IPS-18c (cell line): ENCODE data around the gene MTMR8.

Source experiments
- H3K4me3 ChIP-seq: 2 replicates; pipeline ENCODE4 v1.7.0; 2013; ENCODE audit warnings: low read depth, mild to moderate bottlenecking, low read length, moderate library complexity; ENCODE audit not compliant: insufficient read depth
- H3K9me3 ChIP-seq: one replicate; pipeline ENCODE4 v1.6.1; 2013; ENCODE audit warnings: mild to moderate bottlenecking, low read length, moderate library complexity; ENCODE audit not compliant: control insufficient read depth, insufficient read depth

Gene MTMR8

GRCh38 chrX:64342811-64343210 lies 52.4 kb downstream of the MTMR8 start:
- no peak overlapping the region for H3K4me3 ChIP-seq
- H3K9me3 ChIP-seq: peaks cover 2% of the 10 kb centered on the region

- Histone ChIP-seq H3K9me3 (peaks cover 2% of the 10 kb centered on the region), H3K4me3 (no peak overlapping the region)
Observed at GRCh38 chrX:64338296-64338695, 57.0 kb downstream of the MTMR8 start.

- Histone ChIP-seq H3K9me3 (peaks cover 2% of the 10 kb centered on the region), H3K4me3 (no peak overlapping the region)
Observed at GRCh38 chrX:64334467-64334866, 60.8 kb downstream of the MTMR8 start.

- Histone ChIP-seq H3K4me3 (no peak overlapping the region), H3K9me3 (no peaks in the 10 kb centered on the region)
Observed at GRCh38 chrX:64330284-64330683, 65.0 kb downstream of the MTMR8 start.

- H3K4me3 ChIP-seq: no peak overlapping the region
- peaks cover 6% of the 10 kb centered on the region for H3K9me3 ChIP-seq
Observed at GRCh38 chrX:64321507-64321906, 73.7 kb downstream of the MTMR8 start.

- H3K9me3 ChIP-seq: peaks cover 4% of the 10 kb centered on the region
- no peak overlapping the region for H3K4me3 ChIP-seq
Observed at GRCh38 chrX:64313624-64314023, 81.6 kb downstream of the MTMR8 start.

- Histone ChIP-seq H3K4me3 (no peak overlapping the region), H3K9me3 (peaks cover 7% of the 10 kb centered on the region)
Observed at GRCh38 chrX:64306712-64307111, 88.5 kb downstream of the MTMR8 start.

GRCh38 chrX:64291123-64291522 lies 104.1 kb downstream of the MTMR8 start:
- no peak overlapping the region for H3K4me3 ChIP-seq
- H3K9me3 ChIP-seq: peaks cover 5% of the 10 kb centered on the region

GRCh38 chrX:64265265-64265664 lies 130.0 kb downstream of the MTMR8 start:
- H3K9me3 ChIP-seq: no peaks in the 10 kb centered on the region
- H3K4me3 ChIP-seq: no peak overlapping the region

GRCh38 chrX:64230123-64230970 lies 164.9 kb downstream of the MTMR8 start, which contains the start of gene ASB12:
TSS of gene ASB12 (minus strand) at chrX:64230607. CDS start at chrX:64225650, 4,957 bp downstream.
- no peak within 1 kb of the TSS for H3K4me3 ChIP-seq
- H3K9me3 ChIP-seq: peaks cover 11% of the 10 kb centered on the region

- Histone ChIP-seq H3K9me3 (peaks cover 11% of the 10 kb centered on the region), H3K4me3 (no peak overlapping the region)
Observed at GRCh38 chrX:64229154-64229553, 166.1 kb downstream of the MTMR8 start.
